Colonic mucosa (tissue), 4 donors: ENCODE results near the gene EP400. TPM values are rescaled to one million over a fixed set of nuclear protein-coding genes. Genes with fewer than 3 reads are reported as not detected.

Experiments
- DNase-seq: peaks from one replicate; pipeline ENCODE4 v3.0.0-alpha.2; 2020
- H3K27ac ChIP-seq: fragments of 200-600 bp; one replicate; pipeline ENCODE4 v1.8.0; 2021
- H3K27me3 ChIP-seq: fragments of 200-600 bp; one replicate; pipeline ENCODE4 v1.8.0; 2021
- H3K36me3 ChIP-seq: fragments of 200-600 bp; one replicate; pipeline ENCODE4 v1.8.0; 2021
- H3K4me1 ChIP-seq: fragments of 200-600 bp; one replicate; pipeline ENCODE4 v1.8.0; 2021; ENCODE audit warnings: mild to moderate bottlenecking
- H3K4me3 ChIP-seq: fragments of 200-600 bp; one replicate; pipeline ENCODE4 v1.8.0; 2021
- H3K9ac ChIP-seq, 2 donors: one replicate each; pipeline ENCODE4 v1.7.0; 2013; ENCODE audit warnings: control low read depth in 2 of 2, low read depth in 2 of 2, low read length in 2 of 2
- H3K9me3 ChIP-seq: fragments of 200-600 bp; one replicate; pipeline ENCODE4 v1.8.0; 2021
- CTCF ChIP-seq: fragments of 200-600 bp; IDR thresholded peaks from one replicate; pipeline ENCODE4 v1.8.0; 2022; ENCODE audit warnings: antibody characterized with exemption, mild to moderate bottlenecking
- intact Hi-C: fragments of 100-400 bp; cut with DNase I; formaldehyde crosslinking; loops from one replicate; pipeline ENCODE4 v1.14.1; 2022
- total RNA-seq, 2 donors: library from RNA; stranded (reverse); fragmentation: NEBNext Ultra II Directional in 1 of 2; extraction: Animal tissue kit (Norgen Biotek cat#: 25700) in 1 of 2; gene quantifications; one replicate each; pipeline ENCODE4 v1.2.1, GENCODE V29; 2021
- donor health status: healthy.
- donor health status: DM: no; HTN: no; CAD: no.
- donor health status: DM: no; HTN: no; CAD: no.

The EP400 gene
- total RNA-seq, 2 donors from 2014 or later = 23.3 to 39.0 TPM

GRCh38 chr12:132006056-132006680 lies 56.4 kb downstream of the EP400 start:
- TF ChIP-seq CTCF = no peak
- no peak for DNase-seq
- Histone ChIP-seq H3K27ac (no peak overlapping the region), H3K9me3 (no peaks in the 10 kb centered on the region), H3K27me3 (no peaks in the 10 kb centered on the region), H3K36me3 (no peaks in the 10 kb centered on the region), H3K9ac (no peak overlapping the region), H3K4me3 (no peak overlapping the region), H3K4me1 (no peaks in the 10 kb centered on the region)
- intact Hi-C loops = no loop called here

GRCh38 chr12:132007041-132007440 lies 57.3 kb downstream of the EP400 start:
- Histone ChIP-seq H3K4me1 (no peaks in the 10 kb centered on the region), H3K27ac (no peak overlapping the region), H3K4me3 (no peak overlapping the region), H3K36me3 (no peaks in the 10 kb centered on the region), H3K9ac (no peak overlapping the region), H3K9me3 (no peaks in the 10 kb centered on the region), H3K27me3 (no peaks in the 10 kb centered on the region)
- no peak for DNase-seq
- intact Hi-C loops = no loop called here
- TF ChIP-seq CTCF = no peak

GRCh38 chr12:132009336-132009859 lies 59.7 kb downstream of the EP400 start:
- intact Hi-C loops = no loop called here
- Histone ChIP-seq H3K36me3 (peaks cover under 1% of the 10 kb centered on the region), H3K27me3 (no peaks in the 10 kb centered on the region), H3K9me3 (no peaks in the 10 kb centered on the region), H3K4me1 (no peaks in the 10 kb centered on the region), H3K4me3 (no peak overlapping the region), H3K27ac (no peak overlapping the region), H3K9ac (no peak overlapping the region)
- DNase-seq = no peak
- TF ChIP-seq CTCF = no peak

- H3K9me3 ChIP-seq = no peaks in the 10 kb centered on the region
- no peak overlapping the region for H3K27ac ChIP-seq
- no peak for DNase-seq
- H3K4me1 ChIP-seq = no peaks in the 10 kb centered on the region
- H3K4me3 ChIP-seq = no peak overlapping the region
- H3K36me3 ChIP-seq = peaks cover 18% of the 10 kb centered on the region
- no peak overlapping the region for H3K9ac ChIP-seq
- no peaks in the 10 kb centered on the region for H3K27me3 ChIP-seq
- intact Hi-C loops = no loop called here
- no peak for TF ChIP-seq CTCF
Measured at GRCh38 chr12:132012919-132013568, 63.3 kb downstream of the EP400 start.

GRCh38 chr12:132014092-132014914 lies 64.6 kb downstream of the EP400 start:
- H3K27ac ChIP-seq = no peak overlapping the region
- no peaks in the 10 kb centered on the region for H3K27me3 ChIP-seq
- H3K4me1 ChIP-seq = no peaks in the 10 kb centered on the region
- DNase-seq = no peak
- H3K4me3 ChIP-seq = no peak overlapping the region
- TF ChIP-seq CTCF = no peak
- peaks cover 20% of the 10 kb centered on the region for H3K36me3 ChIP-seq
- intact Hi-C loops = no loop called here
- H3K9me3 ChIP-seq = no peaks in the 10 kb centered on the region
- H3K9ac ChIP-seq = no peak overlapping the region
